ENCODE results near the gene XRCC6. TPM values are rescaled to one million over a fixed set of nuclear protein-coding genes. Genes with fewer than 3 reads are reported as not detected.

XRCC6 gene
- total RNA-seq, 1 experiment from 2014 or later, result 474 TPM

- TF ChIP-seq ZBTB21 (CRISPR knock-in tag; IDR thresholded peaks at IDR 0.05; ENCODE audit: borderline replicate concordance), result no peak
- peak overlapping the region; percentile 56; the same call in 1 of the 2 replicates for H3K27ac Mint-ChIP-seq
- H3K9me3 Mint-ChIP-seq, result no peaks in the 10 kb centered on the region
- H3K27me3 Mint-ChIP-seq (ENCODE audit: low read depth), result no peaks in the 10 kb centered on the region
- H3K4me3 Mint-ChIP-seq, result no peak overlapping the region
- peaks cover 36% of the 10 kb centered on the region for H3K36me3 Mint-ChIP-seq
- ChIA-PET CTCF (interaction anchor here (1.5 kb wide), 1 partner anchor 276 kb away, joined by 5 read pairs; no protein-coding TSS in a partner anchor), POLR2A (interaction anchor here (1.0 kb wide), 1 partner anchor 75 kb away, joined by 3 read pairs; the partner anchor contains the start of gene PMM1)
- peaks cover 12% of the 10 kb centered on the region for H3K4me1 Mint-ChIP-seq
- ATAC-seq (no peak), DNase-seq (ENCODE audit: low spot score) (no peak)
Measured at GRCh38 chr22:41664490-41664889, 43.4 kb downstream of the XRCC6 start.

- H3K36me3 Mint-ChIP-seq, result peaks cover 31% of the 10 kb centered on the region
- no peak for ATAC-seq
- no peaks in the 10 kb centered on the region for H3K9me3 Mint-ChIP-seq
- CTCF ChIA-PET, result interaction anchor here (1.5 kb wide), 1 partner anchor 276 kb away, joined by 5 read pairs; no protein-coding TSS in a partner anchor
- no peak overlapping the region for H3K4me3 Mint-ChIP-seq
- no peaks in the 10 kb centered on the region for H3K27me3 Mint-ChIP-seq (ENCODE audit: low read depth)
- H3K4me1 Mint-ChIP-seq, result peaks cover 12% of the 10 kb centered on the region
- no peak for DNase-seq (ENCODE audit: low spot score)
- TF ChIP-seq NR2C2 (CRISPR knock-in tag; IDR thresholded peaks at IDR 0.05) (no peak), ELF4 (CRISPR knock-in tag; IDR thresholded peaks at IDR 0.05; ENCODE audit: low read depth) (no peak), ATF2 (CRISPR knock-in tag; IDR thresholded peaks at IDR 0.05; ENCODE audit: borderline replicate concordance, low read depth) (no peak), ZNF671 (CRISPR knock-in tag; IDR thresholded peaks at IDR 0.05) (no peak), TEAD1 (CRISPR knock-in tag; IDR thresholded peaks at IDR 0.05) (no peak), FOXK1 (CRISPR knock-in tag; IDR thresholded peaks at IDR 0.05) (no peak), E2F5 (CRISPR knock-in tag; IDR thresholded peaks at IDR 0.05) (no peak), NFYB (CRISPR knock-in tag; conservative IDR thresholded peaks at IDR 0.05; ENCODE audit: low read depth) (no peak), SMAD3 (CRISPR knock-in tag; IDR thresholded peaks at IDR 0.05; ENCODE audit: borderline replicate concordance) (no peak), STAT6 (CRISPR knock-in tag; conservative IDR thresholded peaks at IDR 0.05; ENCODE audit: low read depth) (no peak), ZSCAN18 (CRISPR knock-in tag; IDR thresholded peaks at IDR 0.05) (no peak), ZNF232 (CRISPR knock-in tag; IDR thresholded peaks at IDR 0.05) (no peak)
- H3K27ac Mint-ChIP-seq, result peak overlapping the region; percentile 40
- POLR2A ChIA-PET, result interaction anchor here (1.0 kb wide), 1 partner anchor 75 kb away, joined by 3 read pairs; the partner anchor contains the start of gene PMM1
Measured at GRCh38 chr22:41664951-41665350, 43.9 kb downstream of the XRCC6 start.

GRCh38 chr22:41668971-41669911 lies 48.1 kb downstream of the XRCC6 start:
- ChIA-PET POLR2A (interaction anchor here (0.7 kb wide), 1 partner anchor 30 kb away, joined by 5 read pairs; no protein-coding TSS in a partner anchor), CTCF (interaction anchor here (0.7 kb wide), 1 partner anchor 272 kb away, joined by 4 read pairs; no protein-coding TSS in a partner anchor)
- Mint-ChIP-seq H3K4me1 (peaks cover 12% of the 10 kb centered on the region), H3K36me3 (peaks cover 6% of the 10 kb centered on the region), H3K4me3 (no peak overlapping the region), H3K27ac (peak overlapping the region; percentile 37; the same call in 1 of the 2 replicates), H3K9me3 (no peaks in the 10 kb centered on the region), H3K27me3 (ENCODE audit: low read depth) (no peaks in the 10 kb centered on the region)
- DNase-seq (ENCODE audit: low spot score), result no peak
- no peak for ATAC-seq
- no peak for TF ChIP-seq PRRX2 (CRISPR knock-in tag; IDR thresholded peaks at IDR 0.05)
- no peak for TF ChIP-seq ATF2 (CRISPR knock-in tag; IDR thresholded peaks at IDR 0.05; ENCODE audit: borderline replicate concordance, low read depth)
- no peak for TF ChIP-seq NR2C2 (CRISPR knock-in tag; IDR thresholded peaks at IDR 0.05)
- TF ChIP-seq ZNF232 (CRISPR knock-in tag; IDR thresholded peaks at IDR 0.05), result no peak
- no peak for TF ChIP-seq ERG (CRISPR knock-in tag; IDR thresholded peaks at IDR 0.05)
- no peak for TF ChIP-seq JAZF1 (CRISPR knock-in tag; IDR thresholded peaks at IDR 0.05)
- no peak for TF ChIP-seq ZSCAN18 (CRISPR knock-in tag; IDR thresholded peaks at IDR 0.05)
- no peak for TF ChIP-seq JUN (CRISPR knock-in tag; IDR thresholded peaks at IDR 0.05)
